ENCODE results near the gene DYNC1H1. TPM values are rescaled to one million over a fixed set of nuclear protein-coding genes. Genes with fewer than 3 reads are reported as not detected.

Gene DYNC1H1
- polyA plus RNA-seq, 1 donor (not counting 4 experiments of a cell fraction or from before 2014, with no cell fraction given): 166 TPM

DNA sequence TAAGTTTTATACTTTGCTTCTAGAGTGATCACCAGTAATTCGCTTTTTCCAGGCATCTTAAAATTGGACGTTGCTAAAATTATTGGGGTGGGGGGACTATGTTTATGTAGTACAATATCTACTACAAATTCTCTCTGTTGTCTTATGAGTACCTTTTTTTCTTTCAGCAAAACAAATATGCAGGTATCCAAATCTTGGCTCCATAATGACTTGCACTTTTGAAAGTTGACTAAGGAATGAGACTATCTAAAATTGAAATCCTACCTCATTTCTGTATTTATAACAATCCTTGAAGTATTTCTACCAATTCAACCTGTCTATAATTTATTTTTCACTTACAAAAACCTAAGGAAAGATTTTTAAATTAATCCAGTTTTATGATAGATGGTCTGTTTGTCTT is 2.4 kb downstream of the DYNC1H1 start:
- Histone ChIP-seq H2AFZ (ENCODE audit: control insufficient read depth, low read length) (no peak overlapping the region), H3K79me2 (ENCODE audit: control insufficient read depth, insufficient read depth, low read length) (peaks cover 71% of the 10 kb centered on the region), H3K4me1 (ENCODE audit: control insufficient read depth, extremely low read depth, insufficient read depth, low read length) (peaks cover 31% of the 10 kb centered on the region), H3K9ac (ENCODE audit: control insufficient read depth, extremely low read depth, insufficient read depth, low read length) (peak overlapping the region; percentile 81), H3K4me3 (ENCODE audit: control insufficient read depth in 2 of 3, extremely low read depth in 1 of 3, insufficient read depth in 2 of 3, low read depth in 1 of 3, low read length in 3 of 3) (peak overlapping the region; percentile 90 to 95 (median 91)), H3K27me3 (ENCODE audit: control insufficient read depth, extremely low read depth, insufficient read depth, low read length) (no peaks in the 10 kb centered on the region), H3K4me2 (ENCODE audit: control insufficient read depth, extremely low read depth, insufficient read depth, low read depth, low read length) (peak overlapping the region; percentile 93), H3K36me3 (ENCODE audit: control insufficient read depth in 2 of 2, extremely low read depth in 1 of 2, insufficient read depth in 2 of 2, low read length in 2 of 2) (peaks cover 5 to 13% of the 10 kb centered on the region in 2 experiments), H3K27ac (ENCODE audit: control insufficient read depth, insufficient read depth, low read length) (peak overlapping the region; percentile 66), H3K9me1 (ENCODE audit: control insufficient read depth, extremely low read depth, insufficient read depth, low read length) (peaks cover 3% of the 10 kb centered on the region), H4K20me1 (ENCODE audit: control insufficient read depth, extremely low read depth, insufficient read depth, low read length) (no peaks in the 10 kb centered on the region), H3K9me3 (ENCODE audit: control insufficient read depth, low read depth, low read length) (no peaks in the 10 kb centered on the region)
- DNase-seq (ENCODE audit: low read depth, low spot score): no peak
- no peak for FAIRE-seq
- TF ChIP-seq, protein P1, sequence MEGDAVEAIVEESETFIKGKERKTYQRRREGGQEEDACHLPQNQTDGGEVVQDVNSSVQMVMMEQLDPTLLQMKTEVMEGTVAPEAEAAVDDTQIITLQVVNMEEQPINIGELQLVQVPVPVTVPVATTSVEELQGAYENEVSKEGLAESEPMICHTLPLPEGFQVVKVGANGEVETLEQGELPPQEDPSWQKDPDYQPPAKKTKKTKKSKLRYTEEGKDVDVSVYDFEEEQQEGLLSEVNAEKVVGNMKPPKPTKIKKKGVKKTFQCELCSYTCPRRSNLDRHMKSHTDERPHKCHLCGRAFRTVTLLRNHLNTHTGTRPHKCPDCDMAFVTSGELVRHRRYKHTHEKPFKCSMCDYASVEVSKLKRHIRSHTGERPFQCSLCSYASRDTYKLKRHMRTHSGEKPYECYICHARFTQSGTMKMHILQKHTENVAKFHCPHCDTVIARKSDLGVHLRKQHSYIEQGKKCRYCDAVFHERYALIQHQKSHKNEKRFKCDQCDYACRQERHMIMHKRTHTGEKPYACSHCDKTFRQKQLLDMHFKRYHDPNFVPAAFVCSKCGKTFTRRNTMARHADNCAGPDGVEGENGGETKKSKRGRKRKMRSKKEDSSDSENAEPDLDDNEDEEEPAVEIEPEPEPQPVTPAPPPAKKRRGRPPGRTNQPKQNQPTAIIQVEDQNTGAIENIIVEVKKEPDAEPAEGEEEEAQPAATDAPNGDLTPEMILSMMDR (optimal IDR thresholded peaks at IDR 0.05 in 1 of 3, IDR thresholded peaks at IDR 0.05 in 1 of 3, conservative IDR thresholded peaks at IDR 0.05 in 1 of 3; ENCODE audit: extremely low read depth in 1 of 3, insufficient read depth in 2 of 3, low read length in 3 of 3): no peak
- TF ChIP-seq EZH2 (IDR thresholded peaks at IDR 0.05; ENCODE audit: low read length): no peak
- dilution Hi-C loops (cut with MboI; ENCODE audit: extremely low pct_ligation_motif_present, low sequenced_read_pairs): no loop called here

DNA sequence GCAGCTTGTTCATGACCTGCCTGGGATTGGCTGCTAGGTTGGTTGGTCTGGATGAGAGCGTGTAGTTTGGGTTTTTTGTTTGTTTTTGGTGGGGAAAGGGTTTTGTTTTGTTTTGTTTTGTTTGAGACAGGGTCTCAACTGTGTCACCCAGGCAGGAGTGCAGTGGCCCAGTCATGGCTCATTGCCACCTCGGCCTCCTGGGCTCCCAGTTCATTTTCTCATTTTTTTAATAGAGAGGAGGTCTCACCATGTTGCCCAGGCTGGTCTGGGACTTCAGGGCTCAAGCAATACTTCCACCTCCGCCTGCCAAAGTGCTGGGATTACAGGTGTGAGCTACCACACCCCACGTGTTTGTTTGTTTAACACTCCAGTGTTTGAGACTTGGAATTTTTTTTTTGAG is 3.8 kb downstream of the DYNC1H1 start:
- Histone ChIP-seq H4K20me1 (ENCODE audit: control insufficient read depth, extremely low read depth, insufficient read depth, low read length) (no peaks in the 10 kb centered on the region), H3K27me3 (ENCODE audit: control insufficient read depth, extremely low read depth, insufficient read depth, low read length) (no peaks in the 10 kb centered on the region), H3K27ac (ENCODE audit: control insufficient read depth, insufficient read depth, low read length) (no peak overlapping the region), H3K4me1 (ENCODE audit: control insufficient read depth, extremely low read depth, insufficient read depth, low read length) (peaks cover 33% of the 10 kb centered on the region), H3K9me1 (ENCODE audit: control insufficient read depth, extremely low read depth, insufficient read depth, low read length) (no peaks in the 10 kb centered on the region), H3K36me3 (ENCODE audit: control insufficient read depth in 2 of 2, extremely low read depth in 1 of 2, insufficient read depth in 2 of 2, low read length in 2 of 2) (peaks cover 5 to 13% of the 10 kb centered on the region in 2 experiments), H2AFZ (ENCODE audit: control insufficient read depth, low read length) (no peak overlapping the region), H3K9me3 (ENCODE audit: control insufficient read depth, low read depth, low read length) (no peaks in the 10 kb centered on the region), H3K4me3 (ENCODE audit: control insufficient read depth in 2 of 3, extremely low read depth in 1 of 3, insufficient read depth in 2 of 3, low read depth in 1 of 3, low read length in 3 of 3) (no peak overlapping the region), H3K4me2 (ENCODE audit: control insufficient read depth, extremely low read depth, insufficient read depth, low read depth, low read length) (peak overlapping the region; percentile 93), H3K9ac (ENCODE audit: control insufficient read depth, extremely low read depth, insufficient read depth, low read length) (no peak overlapping the region), H3K79me2 (ENCODE audit: control insufficient read depth, insufficient read depth, low read length) (peaks cover 80% of the 10 kb centered on the region)
- no peak for DNase-seq (ENCODE audit: low read depth, low spot score)
- no peak for TF ChIP-seq EZH2 (IDR thresholded peaks at IDR 0.05; ENCODE audit: low read length)
- TF ChIP-seq, protein P1 (optimal IDR thresholded peaks at IDR 0.05 in 1 of 3, IDR thresholded peaks at IDR 0.05 in 1 of 3, conservative IDR thresholded peaks at IDR 0.05 in 1 of 3; ENCODE audit: extremely low read depth in 1 of 3, insufficient read depth in 2 of 3, low read length in 3 of 3): no peak
- no peak for FAIRE-seq
- dilution Hi-C loops (cut with MboI; ENCODE audit: extremely low pct_ligation_motif_present, low sequenced_read_pairs): no loop called here
